NCI-H524 (cell line): ENCODE measurements around the gene RS1.

Experiments used
- DNase-seq, 2 experiments: peaks; one replicate each; lab custom pipeline; 2025; lab: John Stamatoyannopoulos, UW

Gene RS1

DNA sequence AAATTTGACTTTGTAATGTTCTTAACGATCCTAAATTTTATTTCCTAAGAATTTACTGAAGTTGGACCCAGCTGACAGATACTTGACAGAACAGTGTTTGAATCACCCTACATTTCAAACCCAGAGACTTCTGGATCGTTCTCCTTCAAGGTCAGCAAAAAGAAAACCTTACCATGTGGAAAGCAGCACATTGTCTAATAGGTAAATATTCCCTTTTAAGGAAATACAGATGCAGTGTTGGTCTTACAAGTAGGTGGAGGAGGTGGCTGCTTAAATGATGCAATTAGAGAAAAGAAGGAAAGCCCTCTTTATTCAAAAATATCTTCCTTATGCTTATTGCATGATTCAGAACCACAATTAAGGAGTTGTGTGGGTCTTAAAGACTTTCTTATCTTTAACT, 73.5 kb downstream of the RS1 start:
- DNase-seq, result no peak

DNA sequence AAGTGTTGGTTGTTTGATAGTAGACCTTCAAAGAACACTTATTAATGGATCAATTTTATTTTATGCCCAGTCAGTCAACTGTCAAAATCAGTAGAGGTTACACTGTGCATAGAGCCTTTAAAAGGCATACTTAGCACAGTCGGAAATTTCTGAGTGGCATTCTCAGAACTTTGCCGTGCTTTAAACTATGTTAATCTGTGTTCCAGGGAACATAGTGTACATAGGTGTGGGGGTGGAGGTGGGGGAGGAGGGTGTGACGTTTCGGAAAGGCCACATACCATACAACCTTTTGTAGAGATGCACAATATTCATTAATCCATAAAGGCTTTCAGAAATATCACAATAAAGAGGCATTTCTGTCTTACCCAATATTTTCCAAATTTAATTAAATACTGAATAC, 75.8 kb downstream of the RS1 start:
- no peak for DNase-seq

DNA sequence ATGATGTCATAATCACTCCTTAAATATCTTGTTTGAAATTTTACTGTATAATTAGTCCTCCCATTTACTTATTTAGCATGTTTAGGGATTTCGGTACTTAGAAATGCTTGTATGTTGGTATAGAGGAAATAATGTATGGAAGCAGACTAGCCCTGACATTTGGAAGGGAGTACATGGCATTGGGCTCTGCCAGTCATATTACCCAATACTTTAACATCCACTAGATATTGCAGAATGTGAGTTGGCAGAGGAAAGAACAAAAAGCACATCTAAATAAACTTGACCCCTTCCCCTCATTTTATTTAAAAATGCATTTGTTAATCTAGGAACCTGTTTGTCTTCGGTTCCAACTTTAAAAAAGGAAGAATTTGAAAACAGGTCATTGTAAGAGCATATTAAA, 77.8 kb downstream of the RS1 start:
- DNase-seq, result no peak

DNA sequence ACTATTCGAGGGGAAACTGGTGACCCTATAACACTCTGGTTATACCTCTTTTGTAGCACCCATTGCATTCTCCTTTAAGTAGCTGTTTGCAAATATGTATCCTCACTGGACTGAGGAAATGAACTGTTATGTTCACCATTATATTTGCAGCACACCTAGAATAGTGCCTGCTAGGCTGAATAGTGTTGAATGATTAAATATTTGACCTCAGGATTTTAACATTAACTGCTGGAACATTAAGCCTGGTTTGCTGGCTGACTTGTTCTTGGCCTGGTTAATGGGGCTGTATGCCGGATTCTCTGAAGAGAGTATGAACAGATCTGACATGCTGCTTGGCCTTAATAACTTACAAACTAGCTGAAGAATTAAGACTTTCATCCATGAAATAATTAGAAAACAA, 80.1 kb downstream of the RS1 start:
- DNase-seq, result no peak
